GM19025 (cell line): ENCODE results near the gene LEKR1.
A peak's percentile ranks its signal among the peaks of the same experiment; 100 is the strongest.
"Not testable (repeated sequence)": the region's sequence is repeated elsewhere in the genome, so short reads cannot be mapped to it uniquely, and the experiment has no call there.

Experiments used
- ATAC-seq: cut with Tn5 transposase; IDR thresholded peaks from one replicate; pipeline ENCODE4 v1.9.1; 2021; ENCODE audit warnings: mild to moderate bottlenecking, low read depth, moderate library complexity; ENCODE audit not compliant: unreplicated experiment

Gene LEKR1

GRCh38 chr3:156897851-156898250 is 71.7 kb downstream of the LEKR1 start:
- not testable (repeated sequence) for ATAC-seq

GRCh38 chr3:156898296-156898880 is 72.2 kb downstream of the LEKR1 start:
- no peak for ATAC-seq

- no peak for ATAC-seq
Observed at GRCh38 chr3:156899951-156900350, 73.8 kb downstream of the LEKR1 start.

- no peak for ATAC-seq
Observed at GRCh38 chr3:156902916-156903315, 76.8 kb downstream of the LEKR1 start.

GRCh38 chr3:156906275-156906674 is 80.1 kb downstream of the LEKR1 start:
- no peak for ATAC-seq

GRCh38 chr3:156908398-156908797 is 82.2 kb downstream of the LEKR1 start:
- no peak for ATAC-seq

- ATAC-seq: no peak
Observed at GRCh38 chr3:156910022-156910421, 83.9 kb downstream of the LEKR1 start.

- ATAC-seq: not testable (repeated sequence)
Observed at GRCh38 chr3:156910831-156911230, 84.7 kb downstream of the LEKR1 start.

GRCh38 chr3:156914300-156914699 is 88.1 kb downstream of the LEKR1 start:
- not testable (repeated sequence) for ATAC-seq

GRCh38 chr3:156915372-156915771 is 89.2 kb downstream of the LEKR1 start:
- no peak for ATAC-seq

GRCh38 chr3:156918746-156919145 is 92.6 kb downstream of the LEKR1 start:
- ATAC-seq: no peak

- ATAC-seq: no peak
Observed at GRCh38 chr3:156919818-156920217, 93.7 kb downstream of the LEKR1 start.

- no peak for ATAC-seq
Observed at GRCh38 chr3:156920399-156920798, 94.2 kb downstream of the LEKR1 start.

GRCh38 chr3:156923349-156923748 is 97.2 kb downstream of the LEKR1 start:
- no peak for ATAC-seq

- ATAC-seq: no peak
Observed at GRCh38 chr3:156938724-156939123, 112.6 kb downstream of the LEKR1 start.

- ATAC-seq: no peak
Observed at GRCh38 chr3:156939315-156939714, 113.2 kb downstream of the LEKR1 start.

GRCh38 chr3:156941311-156941710 is 115.2 kb downstream of the LEKR1 start:
- ATAC-seq: no peak

- no peak for ATAC-seq
Observed at GRCh38 chr3:156948402-156949210, 122.5 kb downstream of the LEKR1 start.

GRCh38 chr3:156952011-156952410 is 125.9 kb downstream of the LEKR1 start:
- no peak for ATAC-seq

GRCh38 chr3:156957715-156958114 is 131.6 kb downstream of the LEKR1 start:
- ATAC-seq: peak; percentile 98

- ATAC-seq: no peak
Observed at GRCh38 chr3:156963096-156963495, 136.9 kb downstream of the LEKR1 start.

- ATAC-seq: no peak
Observed at GRCh38 chr3:156964577-156964976, 138.4 kb downstream of the LEKR1 start.
